HG03439 (cell line): ENCODE measurements around the gene TXN2.

Source experiments
- ATAC-seq: cut with Tn5 transposase; IDR thresholded peaks from one replicate; pipeline ENCODE4 v1.9.1; 2021; ENCODE audit warnings: mild to moderate bottlenecking, moderate library complexity; ENCODE audit not compliant: unreplicated experiment

TXN2 gene

DNA sequence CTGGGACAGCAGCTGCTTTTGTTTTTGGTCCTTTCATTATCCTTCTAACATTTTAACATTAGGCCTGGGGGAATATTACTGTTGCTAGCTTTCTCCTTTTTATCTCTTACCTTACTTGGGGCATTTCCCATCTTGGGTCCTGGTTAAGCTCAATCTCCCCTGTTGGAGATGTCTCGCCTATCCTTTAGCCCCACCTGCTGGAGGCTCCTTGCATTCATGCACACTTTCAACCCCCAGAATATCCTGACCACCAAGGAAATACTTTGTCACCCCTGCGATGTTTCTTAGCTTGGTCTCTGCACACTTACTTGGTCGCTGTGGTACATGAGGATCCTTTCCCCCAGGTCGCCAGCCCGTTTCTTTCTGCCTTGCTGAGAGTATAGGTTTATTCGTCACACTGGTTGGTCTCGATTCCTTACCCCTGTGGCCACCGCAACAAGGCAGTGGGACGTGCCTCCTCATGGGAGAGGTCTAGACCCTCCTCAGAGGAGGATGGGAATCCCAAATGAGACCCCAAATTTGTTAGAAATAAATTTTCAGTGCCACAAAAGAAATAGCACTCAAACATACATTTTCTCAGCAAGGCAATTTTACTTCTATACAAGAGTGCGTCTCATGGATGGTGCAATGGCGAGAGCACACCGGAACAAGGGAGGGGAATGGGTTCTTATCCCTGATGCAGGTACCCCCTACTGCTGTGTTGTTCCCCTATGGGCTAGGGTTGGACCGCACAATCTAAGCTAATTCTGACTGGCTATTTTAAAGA, 5.4 kb upstream of the TXN2 start:
- ATAC-seq = no peak

- no peak for ATAC-seq
These were observed 473 bp downstream of the TXN2 start for GRCh38 chr22:36480941-36481392.

GRCh38 chr22:36478966-36479365, 2.5 kb downstream of the TXN2 start:
- ATAC-seq = no peak

DNA sequence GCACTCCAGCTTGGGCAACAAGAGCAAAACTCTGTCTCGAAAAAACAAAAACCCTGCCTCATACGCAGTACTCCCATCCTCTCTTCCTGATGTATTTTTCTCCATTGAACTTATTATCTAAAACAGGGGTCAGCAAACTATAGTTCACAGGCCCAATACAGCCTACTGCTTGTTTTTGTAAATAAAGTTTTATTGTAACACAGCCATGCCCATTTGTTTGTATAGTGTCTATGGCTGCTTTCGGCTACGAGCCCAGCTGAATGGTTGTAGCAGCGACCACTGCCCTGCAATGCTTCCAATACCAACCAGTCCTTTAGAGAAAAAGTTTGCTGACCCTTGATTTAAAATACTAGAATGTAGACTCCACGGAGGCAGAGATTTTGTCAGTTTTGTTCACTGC, 6.1 kb downstream of the TXN2 start:
- ATAC-seq = no peak

- ATAC-seq = no peak
These were observed 8.8 kb downstream of the TXN2 start for GRCh38 chr22:36472689-36473088.

GRCh38 chr22:36471341-36471821, 10.1 kb downstream of the TXN2 start:
- no peak for ATAC-seq

DNA sequence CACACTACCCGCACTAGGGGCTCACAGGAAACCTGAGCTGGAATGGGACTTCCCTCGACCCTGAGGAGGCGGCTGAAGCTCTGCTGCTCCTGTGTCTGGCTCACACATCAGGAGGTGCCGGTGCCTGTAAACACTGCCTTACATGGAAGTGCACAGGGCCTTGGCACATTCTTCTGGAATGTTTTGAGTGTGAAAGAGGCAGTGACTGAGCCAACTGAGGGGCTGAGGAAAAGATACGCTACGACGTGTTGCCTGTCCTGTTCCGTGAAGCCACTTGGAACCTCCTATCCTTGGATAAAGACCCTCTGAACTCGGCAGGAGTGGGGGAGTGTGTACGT, 10.5 kb downstream of the TXN2 start:
- ATAC-seq = no peak

GRCh38 chr22:36470162-36470993, 11.1 kb downstream of the TXN2 start:
- no peak for ATAC-seq

- ATAC-seq = no peak
These were observed 12.2 kb downstream of the TXN2 start for GRCh38 chr22:36469094-36469710.

DNA sequence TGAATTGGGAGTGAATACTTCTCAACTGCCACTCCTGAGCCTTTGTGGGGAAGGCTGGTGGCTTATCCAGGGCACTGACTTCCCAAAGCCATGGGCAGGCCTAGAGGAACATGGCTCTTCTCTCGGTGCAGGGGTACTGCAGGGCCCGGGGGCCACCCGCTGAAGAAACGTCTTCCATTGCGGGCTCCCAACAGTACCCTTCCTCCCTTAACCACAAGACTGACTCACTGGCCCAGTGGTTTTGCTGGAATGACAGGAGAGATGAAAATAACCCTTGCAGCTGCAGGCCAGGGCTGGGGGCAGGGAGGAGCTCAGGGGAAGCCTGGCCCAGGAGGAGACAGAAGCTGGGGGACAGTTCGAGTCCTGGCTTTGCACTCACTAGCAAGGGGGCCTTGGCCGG, 13.5 kb downstream of the TXN2 start:
- no peak for ATAC-seq

- ATAC-seq = no peak
These were observed 14.2 kb downstream of the TXN2 start for GRCh38 chr22:36467042-36467810.

GRCh38 chr22:36466258-36466657, 15.2 kb downstream of the TXN2 start:
- ATAC-seq = no peak

DNA sequence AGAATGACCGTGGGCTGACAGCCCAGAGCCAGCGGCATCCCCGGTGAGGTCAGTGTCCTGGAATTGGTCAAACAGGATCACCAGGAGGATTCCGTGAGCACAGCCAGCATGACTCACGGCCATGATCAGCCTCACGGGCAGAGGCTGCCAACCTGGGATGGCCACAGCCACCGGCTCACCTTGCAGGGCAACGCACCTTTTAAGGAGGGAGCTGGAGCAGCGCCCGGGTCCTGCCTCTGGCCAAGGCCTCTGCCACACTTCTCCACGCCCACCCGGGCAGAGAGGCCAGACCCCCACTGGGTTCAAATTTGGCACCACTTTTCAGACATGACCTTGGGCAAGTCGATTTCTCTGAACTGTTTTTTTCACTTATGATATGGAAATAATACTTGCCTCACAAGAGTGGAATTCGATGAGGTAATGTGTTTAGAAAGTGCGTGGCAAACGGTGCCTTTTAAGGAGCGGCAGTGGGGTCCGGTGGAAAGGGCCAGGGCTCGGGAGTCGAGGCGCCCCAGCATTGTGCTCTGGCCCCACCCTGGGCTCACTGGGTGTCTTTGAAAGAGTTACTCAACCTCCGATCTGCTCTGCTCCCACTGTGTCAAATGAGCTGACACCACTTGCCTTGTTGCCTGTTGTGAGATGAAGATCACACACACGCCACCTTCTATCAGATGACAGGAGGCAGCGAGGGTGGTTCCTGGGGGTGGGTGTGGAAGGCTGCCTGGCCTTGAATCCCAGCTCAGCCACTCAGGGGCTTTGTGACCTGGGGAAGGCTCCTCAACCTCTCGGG, 16.0 kb downstream of the TXN2 start:
- no peak for ATAC-seq

DNA sequence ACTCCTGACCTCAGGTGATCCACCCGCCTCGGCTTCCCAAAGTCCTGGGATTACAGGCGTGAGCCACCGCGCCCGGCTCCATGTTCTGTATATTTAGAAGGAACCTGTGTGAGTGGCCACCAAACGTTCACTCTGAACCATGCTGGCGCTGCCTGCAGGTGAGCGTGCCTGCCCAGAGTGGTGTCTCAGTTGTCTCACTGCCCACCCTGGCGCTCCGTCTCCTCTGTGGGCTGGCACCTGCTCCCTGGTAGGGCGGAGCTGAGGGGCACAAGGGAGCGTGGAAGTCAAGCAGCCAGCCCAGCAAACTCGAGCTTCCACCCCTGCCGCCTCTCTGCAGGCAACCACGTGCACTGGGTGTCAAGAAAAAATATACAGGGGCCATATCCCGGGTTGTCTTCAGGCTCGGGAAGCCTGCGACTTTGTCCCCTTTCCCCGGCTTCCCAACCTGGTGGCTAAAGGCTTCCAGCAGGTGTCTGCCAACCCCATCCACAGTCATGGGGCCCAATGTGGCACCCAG, 16.7 kb downstream of the TXN2 start:
- ATAC-seq = no peak

- ATAC-seq = no peak
These were observed 17.7 kb downstream of the TXN2 start for GRCh38 chr22:36463783-36464184.

DNA sequence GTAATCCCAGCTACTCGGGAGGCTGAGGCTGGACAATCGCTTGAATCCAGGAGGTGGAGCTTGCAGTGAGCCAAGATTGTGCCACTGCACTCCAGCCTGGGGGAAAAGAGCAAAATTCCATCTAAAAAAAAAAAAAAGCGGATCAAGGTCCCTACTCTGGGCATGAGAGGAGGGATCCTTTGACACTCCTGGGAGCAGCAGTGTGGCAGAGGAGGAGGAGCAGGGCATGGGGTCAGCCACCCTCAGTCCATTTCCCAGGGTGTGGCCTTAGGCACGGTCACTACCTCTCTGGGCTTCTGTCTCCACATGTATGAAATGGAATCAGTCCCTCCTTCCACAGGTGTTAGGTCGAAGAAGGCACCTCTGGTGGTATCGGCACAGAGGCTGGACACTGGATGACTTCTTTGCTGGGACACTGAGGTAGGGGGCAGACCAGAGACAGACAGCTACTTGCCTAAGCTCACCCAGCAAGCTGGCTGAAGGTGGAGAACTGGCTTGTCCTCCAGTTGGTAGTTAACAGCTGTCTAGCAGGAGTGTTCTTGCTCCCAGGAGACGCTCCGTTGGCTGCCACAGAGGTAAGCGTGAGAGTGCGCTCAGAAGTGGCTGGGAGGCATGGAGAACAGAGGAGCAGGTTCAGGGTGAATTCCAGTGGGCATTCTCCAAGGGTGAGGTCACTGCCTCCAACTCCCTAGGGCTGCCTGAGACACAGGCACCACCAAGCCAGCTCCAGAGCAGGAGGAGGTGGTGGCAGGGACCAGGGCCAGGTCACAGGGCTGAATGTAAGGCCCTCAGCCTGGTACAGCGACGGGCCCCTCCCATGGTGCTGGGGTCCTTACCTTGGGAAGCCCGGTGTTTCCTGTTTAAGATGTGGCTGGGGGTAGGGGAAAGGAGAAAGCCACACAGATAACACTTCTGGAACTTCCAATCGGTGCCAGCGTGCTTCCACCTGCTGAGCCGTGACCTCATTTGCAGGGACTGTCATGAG, 19.5 kb downstream of the TXN2 start:
- ATAC-seq = no peak

DNA sequence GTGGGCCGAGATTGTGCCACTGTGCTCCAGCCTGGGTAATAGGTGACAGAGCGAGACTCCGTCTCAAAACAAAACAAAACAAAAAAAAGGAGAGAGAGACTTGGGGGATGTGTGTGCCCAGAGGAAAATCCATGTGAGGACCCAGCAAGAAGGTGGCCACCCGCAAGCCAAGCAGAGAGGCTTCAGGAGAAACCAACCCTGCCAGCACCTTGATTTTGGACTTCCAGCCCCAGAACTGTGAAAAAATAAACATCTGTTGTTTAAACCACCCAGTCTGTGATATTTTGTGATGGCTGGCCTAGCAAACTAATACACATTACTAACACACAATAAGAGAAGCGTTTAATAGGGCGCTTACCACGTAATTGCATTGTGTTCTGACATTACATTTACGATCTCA, 21.2 kb downstream of the TXN2 start:
- no peak for ATAC-seq

- ATAC-seq = no peak
These were observed 23.6 kb downstream of the TXN2 start for GRCh38 chr22:36457688-36458450.
